HFFc6 (cell line): ENCODE measurements around the gene GALNT2. TPM values are rescaled to one million over a fixed set of nuclear protein-coding genes. Genes with fewer than 3 reads are reported as not detected.

ENCODE experiments used
- DNase-seq: peaks from one replicate; pipeline ENCODE4 v3.0.0-alpha.2; 2018
- H3K27ac Mint-ChIP-seq: 2 replicates; pipeline ENCODE4 v1.8.0; 2020; ENCODE audit warnings: mild to moderate bottlenecking, mixed read lengths
- H3K27me3 Mint-ChIP-seq: 2 replicates; pipeline ENCODE4 v1.8.0; 2021; ENCODE audit warnings: mild to moderate bottlenecking, moderate library complexity, mixed read lengths; ENCODE audit not compliant: insufficient read depth
- H3K36me3 Mint-ChIP-seq: 2 replicates; pipeline ENCODE4 v1.8.0; 2021; ENCODE audit warnings: low read depth, mixed read lengths
- H3K4me1 Mint-ChIP-seq: 2 replicates; pipeline ENCODE4 v1.8.0; 2020; ENCODE audit warnings: low read depth, mixed read lengths
- H3K4me3 Mint-ChIP-seq: 2 replicates; pipeline ENCODE4 v1.8.0; 2020; ENCODE audit warnings: mild to moderate bottlenecking, moderate library complexity, mixed read lengths
- H3K9me3 Mint-ChIP-seq: 2 replicates; pipeline ENCODE4 v1.8.0; 2020; ENCODE audit warnings: mild to moderate bottlenecking, mixed read lengths
- CTCF ChIP-seq: fragments of 200-600 bp; sonication (generic); IDR thresholded peaks from 2 replicates; pipeline ENCODE4 v1.5.0; 2021; ENCODE audit warnings: antibody characterized with exemption, mild to moderate bottlenecking
- total RNA-seq, 6 experiments: library from RNA; stranded (reverse); fragmentation: NEBNext Ultra II Directional; extraction: Animal tissue kit (Norgen Biotek cat#: 25700); gene quantifications; 2 replicates in 1 of 6; 3 replicates in 5 of 6; pipeline ENCODE4 v1.2.3, GENCODE V29; 2021

Gene GALNT2
- total RNA-seq, 6 experiments from 2014 or later, result 174 to 194 (median 181) TPM

GRCh38 chr1:230123280-230124185, 56.5 kb downstream of the GALNT2 start:
- Mint-ChIP-seq H3K36me3 (peaks cover 16% of the 10 kb centered on the region), H3K4me3 (no peak overlapping the region), H3K4me1 (peaks cover 56% of the 10 kb centered on the region), H3K27me3 (no peaks in the 10 kb centered on the region; the same call in 1 of the 2 replicates), H3K27ac (no peak overlapping the region; the same call in 1 of the 2 replicates), H3K9me3 (no peaks in the 10 kb centered on the region)
- DNase-seq, result no peak
- no peak for TF ChIP-seq CTCF

GRCh38 chr1:230124186-230125128, 57.4 kb downstream of the GALNT2 start:
- H3K27ac Mint-ChIP-seq, result peak overlapping the region; percentile 83
- no peak overlapping the region for H3K4me3 Mint-ChIP-seq
- H3K4me1 Mint-ChIP-seq, result peaks cover 63% of the 10 kb centered on the region
- no peaks in the 10 kb centered on the region; the same call in 1 of the 2 replicates for H3K27me3 Mint-ChIP-seq
- DNase-seq, result no peak
- no peaks in the 10 kb centered on the region for H3K9me3 Mint-ChIP-seq
- TF ChIP-seq CTCF, result no peak
- peaks cover 16% of the 10 kb centered on the region for H3K36me3 Mint-ChIP-seq

DNA sequence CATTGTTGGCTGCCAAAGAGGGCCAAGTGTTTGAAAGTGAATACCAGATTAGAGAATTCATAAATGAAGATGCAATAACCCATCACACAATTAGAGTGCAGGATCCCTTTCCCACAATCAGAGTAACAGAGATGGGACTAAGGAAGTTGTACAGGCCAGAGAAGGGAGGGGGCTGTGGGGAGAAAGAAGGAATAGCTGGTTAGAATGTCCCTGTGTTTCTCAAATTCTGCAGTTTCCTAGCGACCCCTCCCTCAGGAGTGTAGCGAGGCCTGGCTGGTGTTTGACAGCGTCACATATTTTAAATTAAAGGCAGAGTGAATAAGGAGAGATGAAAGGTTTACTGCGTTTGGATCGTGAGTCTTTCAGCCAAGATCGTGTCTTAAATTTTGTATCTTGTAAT, 58.1 kb downstream of the GALNT2 start:
- no peak for DNase-seq
- no peak for TF ChIP-seq CTCF
- peak overlapping the region; percentile 35; the same call in 1 of the 2 replicates for H3K4me3 Mint-ChIP-seq
- peak overlapping the region; percentile 83 for H3K27ac Mint-ChIP-seq
- peaks cover 63% of the 10 kb centered on the region for H3K4me1 Mint-ChIP-seq
- no peaks in the 10 kb centered on the region; the same call in 1 of the 2 replicates for H3K27me3 Mint-ChIP-seq
- H3K36me3 Mint-ChIP-seq, result peaks cover 16% of the 10 kb centered on the region
- H3K9me3 Mint-ChIP-seq, result no peaks in the 10 kb centered on the region

GRCh38 chr1:230125640-230126528, 58.8 kb downstream of the GALNT2 start:
- Mint-ChIP-seq H3K4me1 (peaks cover 59% of the 10 kb centered on the region), H3K27me3 (no peaks in the 10 kb centered on the region; the same call in 1 of the 2 replicates), H3K27ac (peak overlapping the region; percentile 83), H3K4me3 (peak overlapping the region; percentile 35; the same call in 1 of the 2 replicates), H3K9me3 (no peaks in the 10 kb centered on the region), H3K36me3 (peaks cover 10% of the 10 kb centered on the region)
- peak; percentile 34 for DNase-seq
- TF ChIP-seq CTCF, result no peak
